Liver (tissue), 9 donors: ENCODE results near the gene TRIM13. TPM values are rescaled to one million over a fixed set of nuclear protein-coding genes. Genes with fewer than 3 reads are reported as not detected.

ENCODE experiments used
- DNase-seq: peaks from one replicate; pipeline ENCODE4 v3.0.0-alpha.2; 2017; ENCODE audit warnings: low spot score
- H3K27ac ChIP-seq, 2 donors: one replicate each; pipeline ENCODE4 v1.7.0; 2013; ENCODE audit warnings: inconsistent platforms in 2 of 2, low read length in 2 of 2, control low read depth in 1 of 2, low read depth in 1 of 2, mild to moderate bottlenecking in 1 of 2
- H3K27me3 ChIP-seq, 4 donors: one replicate each; pipeline versions ENCODE4 v1.6.1 to v1.7.0; 2013; ENCODE audit warnings: low read length in 3 of 4, inconsistent platforms in 1 of 4, mild to moderate bottlenecking in 1 of 4, moderate library complexity in 1 of 4; ENCODE audit not compliant: control insufficient read depth in 4 of 4, insufficient read depth in 4 of 4
- H3K36me3 ChIP-seq, 4 donors: one replicate each; pipeline versions ENCODE4 v1.6.1 to v1.7.0; 2013; ENCODE audit warnings: low read length in 3 of 4, mild to moderate bottlenecking in 3 of 4, low read depth in 1 of 4, moderate library complexity in 1 of 4; ENCODE audit not compliant: control insufficient read depth in 4 of 4, insufficient read depth in 3 of 4
- H3K4me1 ChIP-seq, 4 donors: one replicate each; pipeline versions ENCODE4 v1.6.1 to v1.7.0; 2013; ENCODE audit warnings: low read length in 3 of 4, mild to moderate bottlenecking in 3 of 4, moderate library complexity in 1 of 4; ENCODE audit not compliant: control insufficient read depth in 4 of 4, insufficient read depth in 4 of 4
- H3K4me3 ChIP-seq, 3 donors: one replicate each; pipeline versions ENCODE4 v1.6.1 to v1.7.0; 2013; ENCODE audit warnings: low read length in 3 of 3, control low read depth in 1 of 3, low read depth in 1 of 3, mild to moderate bottlenecking in 1 of 3
- H3K9ac ChIP-seq, 2 donors: one replicate each; pipeline ENCODE4 v1.7.0; 2013; ENCODE audit warnings: low read length in 2 of 2, mild to moderate bottlenecking in 2 of 2, moderate library complexity in 2 of 2, control low read depth in 1 of 2, low read depth in 1 of 2
- H3K9me3 ChIP-seq, 4 donors: one replicate each; pipeline versions ENCODE4 v1.6.1 to v1.7.0; 2013; ENCODE audit warnings: low read length in 3 of 4; ENCODE audit not compliant: control insufficient read depth in 4 of 4
- ATF3 ChIP-seq: IDR thresholded peaks from 2 replicates; pipeline ENCODE4 v1.6.1; 2016; ENCODE audit warnings: antibody characterized with exemption
- CTCF ChIP-seq: fragments of 150-350 bp; IDR thresholded peaks from 2 replicates; pipeline ENCODE4 v1.5.1; 2017; ENCODE audit warnings: improper control_type of control experiment, low read depth, low read length; ENCODE audit not compliant: missing input control
- EGR1 ChIP-seq, 2 donors: IDR thresholded peaks; 2 replicates each; pipeline ENCODE4 v1.6.1; 2016 to 2018; ENCODE audit warnings: antibody characterized with exemption in 2 of 2, low read depth in 2 of 2
- FOXA1 ChIP-seq: IDR thresholded peaks from 2 replicates; pipeline ENCODE4 v1.6.1; 2016; ENCODE audit warnings: antibody characterized with exemption
- FOXA2 ChIP-seq: IDR thresholded peaks from 2 replicates; pipeline ENCODE4 v1.6.1; 2016; ENCODE audit warnings: antibody characterized with exemption
- GABPA ChIP-seq, 2 donors: IDR thresholded peaks in 1 of 2; conservative IDR thresholded peaks in 1 of 2; 2 replicates each; pipeline ENCODE4 v1.6.1; 2016; ENCODE audit warnings: antibody characterized with exemption in 2 of 2, mild to moderate bottlenecking in 1 of 2, moderate library complexity in 1 of 2
- HNF4A ChIP-seq, 2 donors: conservative IDR thresholded peaks; 2 replicates each; pipeline ENCODE4 v1.6.1; 2016; ENCODE audit warnings: antibody characterized with exemption in 2 of 2, mild to moderate bottlenecking in 2 of 2
- HNF4G ChIP-seq: IDR thresholded peaks from 2 replicates; pipeline ENCODE4 v1.6.1; 2016; ENCODE audit warnings: antibody characterized with exemption
- JUND ChIP-seq, 2 donors: IDR thresholded peaks; 2 replicates each; pipeline ENCODE4 v1.6.1; 2016; ENCODE audit warnings: antibody characterized with exemption in 2 of 2
- NR2F2 ChIP-seq: IDR thresholded peaks from 2 replicates; pipeline ENCODE4 v1.6.1; 2016; ENCODE audit warnings: antibody characterized with exemption
- RAD21 ChIP-seq, 2 donors: IDR thresholded peaks; 2 replicates each; pipeline ENCODE4 v1.6.1; 2016; ENCODE audit warnings: antibody characterized with exemption in 2 of 2, mild to moderate bottlenecking in 2 of 2
- REST ChIP-seq: IDR thresholded peaks from 2 replicates; pipeline ENCODE4 v1.6.1; 2016; ENCODE audit warnings: antibody characterized with exemption, mild to moderate bottlenecking
- RXRA ChIP-seq, 2 donors: IDR thresholded peaks; 2 replicates each; pipeline ENCODE4 v1.6.1; 2017 to 2018; ENCODE audit warnings: antibody characterized with exemption in 2 of 2, mild to moderate bottlenecking in 1 of 2
- SP1 ChIP-seq: IDR thresholded peaks from 2 replicates; pipeline ENCODE4 v1.6.1; 2018; ENCODE audit warnings: antibody characterized with exemption, mild to moderate bottlenecking
- TAF1 ChIP-seq: conservative IDR thresholded peaks from 2 replicates; pipeline ENCODE4 v1.6.1; 2016; ENCODE audit warnings: antibody characterized with exemption, mild to moderate bottlenecking
- YY1 ChIP-seq: IDR thresholded peaks from 2 replicates; pipeline ENCODE4 v1.6.1; 2016; ENCODE audit warnings: antibody characterized with exemption, mild to moderate bottlenecking
- ZBTB33 ChIP-seq: IDR thresholded peaks from 2 replicates; pipeline ENCODE4 v1.6.1; 2016; ENCODE audit warnings: antibody characterized with exemption
- polyA plus RNA-seq, 2 donors: library from polyadenylated mRNA; stranded (reverse) in 1 of 2; unstranded in 1 of 2; fragments of 200-250 nt in 1 of 2; fragments of >200 nt in 1 of 2; fragmentation: Nextera tagmentation in 1 of 2; extraction: Ambion mirVana in 1 of 2; gene quantifications; one replicate each; pipeline versions ENCODE4 v1.2.1 to v1.2.3, GENCODE V29; 2013 to 2015
- total RNA-seq, 2 donors: library from RNA; depleted of rRNA; stranded (reverse); fragments of >200 nt; gene quantifications; one replicate each; pipeline ENCODE4 v1.2.3, GENCODE V29; 2014
- TF ChIP-seq, protein P1 (sequence below): IDR thresholded peaks from 2 replicates; pipeline ENCODE4 v1.6.1; 2016; ENCODE audit warnings: antibody characterized with exemption
- donor health status: healthy.
- donor health status: healthy.
- donor health status: healthy.
- donor health status: healthy.
- donor health status: healthy.

Gene TRIM13
- total and polyA plus RNA-seq, 4 donors, result 4.7 to 10.5 (median 9.6) TPM

DNA sequence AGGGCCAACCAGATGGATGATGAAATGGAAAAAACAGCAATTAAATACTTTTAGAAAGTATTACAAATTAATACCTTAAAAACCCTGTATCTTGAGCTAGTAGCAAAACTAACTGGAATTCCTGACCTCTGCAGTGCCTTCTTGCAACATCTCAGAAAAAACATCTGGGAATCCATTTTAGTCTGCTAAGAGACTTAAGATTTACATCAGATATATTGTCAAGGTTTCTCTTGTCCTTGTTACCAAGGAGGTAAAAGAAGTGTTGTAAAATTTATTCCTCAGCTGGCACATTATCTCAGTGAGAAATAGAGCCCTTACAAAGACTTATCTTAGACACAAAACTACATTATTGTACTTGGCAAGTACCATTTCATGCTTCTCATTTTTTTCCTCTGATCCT lies 36.9 kb downstream of the TRIM13 start (continued):
- TF ChIP-seq REST (no peak), CTCF (no peak)

GRCh38 chr13:50037788-50038187 lies 40.9 kb downstream of the TRIM13 start:
- H3K27me3 ChIP-seq, result no peaks in the 10 kb centered on the region
- H3K27ac ChIP-seq, result no peak overlapping the region
- no peak for TF ChIP-seq REST
- TF ChIP-seq, protein P1, sequence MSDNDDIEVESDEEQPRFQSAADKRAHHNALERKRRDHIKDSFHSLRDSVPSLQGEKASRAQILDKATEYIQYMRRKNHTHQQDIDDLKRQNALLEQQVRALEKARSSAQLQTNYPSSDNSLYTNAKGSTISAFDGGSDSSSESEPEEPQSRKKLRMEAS, result no peak
- no peak for TF ChIP-seq ATF3
- TF ChIP-seq TAF1, result no peak
- no peak for TF ChIP-seq EGR1 (IDR thresholded peaks at IDR 0.05; ENCODE audit: low read depth in 2 of 2)
- TF ChIP-seq FOXA2, result no peak
- TF ChIP-seq RXRA (IDR thresholded peaks at IDR 0.05), result no peak
- no peak for TF ChIP-seq ZBTB33
- TF ChIP-seq HNF4A (conservative IDR thresholded peaks at IDR 0.05), result no peak
- TF ChIP-seq JUND (IDR thresholded peaks at IDR 0.05), result no peak
- TF ChIP-seq NR2F2, result no peak
- no peak for TF ChIP-seq FOXA1
- no peak for TF ChIP-seq HNF4G
- TF ChIP-seq YY1, result no peak
- TF ChIP-seq GABPA (IDR thresholded peaks at IDR 0.05 in 1 of 2, conservative IDR thresholded peaks at IDR 0.05 in 1 of 2), result no peak
- TF ChIP-seq SP1, result no peak
- TF ChIP-seq RAD21 (IDR thresholded peaks at IDR 0.05), result no peak
- TF ChIP-seq CTCF, result no peak
- H3K9ac ChIP-seq, result no peak overlapping the region
- H3K4me1 ChIP-seq, result peaks cover 0 to 2% (median 0%) of the 10 kb centered on the region in 4 donors
- DNase-seq, result no peak
- peaks cover 0 to 2% (median 0%) of the 10 kb centered on the region in 4 donors for H3K36me3 ChIP-seq
- H3K4me3 ChIP-seq, result no peak overlapping the region
- H3K9me3 ChIP-seq, result no peaks in the 10 kb centered on the region
